KMS-11 (cell line): ENCODE results near the gene NMNAT1.
"Not testable (repeated sequence)": the region's sequence is repeated elsewhere in the genome, so short reads cannot be mapped to it uniquely, and the experiment has no call there.

Experiments used
- H2AFZ ChIP-seq: fragments of 200-600 bp; sonication (generic); 2 replicates; pipeline ENCODE4 v1.6.1; 2016; ENCODE audit warnings: antibody characterized with exemption, mixed run types, low read depth
- H3K27ac ChIP-seq: fragments of 200-600 bp; sonication (generic); 2 replicates; pipeline ENCODE4 v1.6.1; 2016; ENCODE audit warnings: mild to moderate bottlenecking, mixed run types
- H3K27me3 ChIP-seq: fragments of 200-600 bp; sonication (generic); 2 replicates; pipeline ENCODE4 v1.6.1; 2017; ENCODE audit warnings: mild to moderate bottlenecking, low read depth, mixed run types, moderate library complexity; ENCODE audit not compliant: insufficient read depth
- H3K36me3 ChIP-seq: fragments of 200-600 bp; sonication (generic); 2 replicates; pipeline ENCODE4 v1.6.1; 2017; ENCODE audit warnings: mild to moderate bottlenecking, mixed run types; ENCODE audit not compliant: insufficient read depth
- H3K4me1 ChIP-seq: fragments of 200-600 bp; sonication (generic); 2 replicates; pipeline ENCODE4 v1.6.1; 2016; ENCODE audit warnings: mild to moderate bottlenecking, low read depth, mixed run types; ENCODE audit not compliant: poor library complexity, severe bottlenecking
- H3K4me2 ChIP-seq: fragments of 200-600 bp; sonication (generic); 2 replicates; pipeline ENCODE4 v1.7.0; 2016; ENCODE audit warnings: mild to moderate bottlenecking, mixed run types
- H3K4me3 ChIP-seq: fragments of 200-600 bp; sonication (generic); IDR thresholded peaks from 2 replicates; pipeline ENCODE4 v1.6.1; 2017; ENCODE audit warnings: low read depth, low read length, mixed read lengths; ENCODE audit not compliant: insufficient read depth
- H3K79me2 ChIP-seq: fragments of 200-600 bp; sonication (generic); 2 replicates; pipeline ENCODE4 v1.6.1; 2016; ENCODE audit warnings: low read depth, mixed run types; ENCODE audit not compliant: insufficient read depth
- H3K9ac ChIP-seq: fragments of 200-600 bp; sonication (generic); 2 replicates; pipeline ENCODE4 v1.6.1; 2016; ENCODE audit warnings: mild to moderate bottlenecking, mixed run types
- H4K20me1 ChIP-seq: fragments of 200-600 bp; sonication (generic); 2 replicates; pipeline ENCODE4 v1.6.1; 2016; ENCODE audit warnings: mild to moderate bottlenecking, mixed run types; ENCODE audit not compliant: insufficient read depth
- CTCF ChIP-seq: fragments of 200-600 bp; sonication (generic); conservative IDR thresholded peaks from 2 replicates; pipeline ENCODE4 v1.6.1; 2017; ENCODE audit warnings: low read depth, mild to moderate bottlenecking, antibody characterized with exemption, low read length, moderate library complexity, mixed read lengths

Gene NMNAT1

GRCh38 chr1:9993561-9994075 lies 50.3 kb downstream of the NMNAT1 start:
- no peak for TF ChIP-seq CTCF
- Histone ChIP-seq H4K20me1 (no peaks in the 10 kb centered on the region), H3K27me3 (no peaks in the 10 kb centered on the region), H3K36me3 (no peaks in the 10 kb centered on the region), H3K9ac (no peak overlapping the region), H3K4me1 (no peaks in the 10 kb centered on the region), H3K27ac (no peak overlapping the region), H3K79me2 (no peaks in the 10 kb centered on the region), H2AFZ (no peak overlapping the region), H3K4me2 (no peak overlapping the region), H3K4me3 (no peak overlapping the region)

- Histone ChIP-seq H4K20me1 (no peaks in the 10 kb centered on the region), H3K27ac (no peak within 1 kb of the TSS), H3K4me2 (no peak within 1 kb of the TSS), H2AFZ (no peak within 1 kb of the TSS), H3K9ac (no peak within 1 kb of the TSS), H3K79me2 (no peaks in the 10 kb centered on the region), H3K4me3 (no peak within 1 kb of the TSS), H3K27me3 (no peaks in the 10 kb centered on the region), H3K4me1 (no peaks in the 10 kb centered on the region), H3K36me3 (no peaks in the 10 kb centered on the region)
- TF ChIP-seq CTCF = no peak
These were observed 53.6 kb downstream of the NMNAT1 start, which contains the start of gene RBP7 for GRCh38 chr1:9996624-9997582. Gene RBP7, plus strand, starts transcription at chr1:9997228. Its CDS starts 31 bp downstream, at chr1:9997259.

- no peak overlapping the region for H3K4me3 ChIP-seq
- H4K20me1 ChIP-seq = no peaks in the 10 kb centered on the region
- H3K4me1 ChIP-seq = no peaks in the 10 kb centered on the region
- TF ChIP-seq CTCF = no peak
- no peak overlapping the region for H3K27ac ChIP-seq
- H2AFZ ChIP-seq = no peak overlapping the region
- H3K36me3 ChIP-seq = no peaks in the 10 kb centered on the region
- no peaks in the 10 kb centered on the region for H3K79me2 ChIP-seq
- H3K4me2 ChIP-seq = no peak overlapping the region
- H3K9ac ChIP-seq = no peak overlapping the region
- no peaks in the 10 kb centered on the region for H3K27me3 ChIP-seq
These were observed 57.9 kb downstream of the NMNAT1 start for GRCh38 chr1:10001016-10001665.

GRCh38 chr1:10005248-10005647 lies 62.0 kb downstream of the NMNAT1 start:
- H3K4me2 ChIP-seq, H3K9ac ChIP-seq, H3K4me3 ChIP-seq, H2AFZ ChIP-seq, H3K36me3 ChIP-seq, H4K20me1 ChIP-seq, H3K79me2 ChIP-seq, H3K27me3 ChIP-seq, H3K27ac ChIP-seq, H3K4me1 ChIP-seq: not testable (repeated sequence)
